ENCODE results near the gene CNNM4.

Gene CNNM4

DNA sequence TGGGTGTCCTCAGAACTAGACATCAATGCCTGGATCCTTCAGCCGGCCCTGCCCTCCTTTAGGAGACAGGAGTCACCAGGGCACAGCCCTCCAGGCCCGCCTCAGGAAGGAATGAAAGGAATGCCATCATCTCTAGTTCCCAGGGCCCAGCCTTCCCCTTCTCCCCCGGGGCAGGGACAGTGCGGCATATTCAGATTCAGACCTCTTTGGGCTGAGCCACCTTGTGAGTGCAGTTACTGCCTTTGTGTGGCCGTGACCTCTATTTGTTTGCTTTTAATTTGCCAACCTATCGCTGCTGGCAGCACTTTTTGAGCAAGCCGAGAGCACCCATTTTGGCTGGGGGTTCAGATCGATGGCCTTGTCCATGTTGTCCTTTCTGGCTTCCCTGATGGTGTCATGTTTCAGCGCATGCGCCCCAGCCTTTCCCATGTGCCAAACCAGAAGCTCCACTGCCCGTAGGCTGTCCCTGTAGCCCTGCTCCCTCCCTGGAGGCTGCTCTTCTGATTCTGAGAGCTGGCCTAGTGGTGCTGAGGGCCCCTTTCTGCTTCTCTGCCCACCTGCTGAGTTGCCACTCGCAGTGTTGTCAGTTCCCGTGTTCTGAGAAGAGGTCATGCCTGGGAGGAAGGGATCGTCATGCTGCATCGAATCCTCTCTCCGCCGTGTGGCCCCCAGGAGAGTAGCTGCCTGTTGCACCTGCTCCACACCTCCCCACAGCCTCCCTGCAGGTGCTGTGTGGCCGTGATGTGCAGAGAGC, 72.2 kb downstream of the CNNM4 start:
- H3K27ac ChIP-seq: no peak overlapping the region
- no peak for DNase-seq (ENCODE audit: low read depth, low spot score)
- H3K4me3 ChIP-seq: no peak overlapping the region
- no peaks in the 10 kb centered on the region for H3K9me3 ChIP-seq (ENCODE audit: low read depth, low read length)
- TF ChIP-seq POLR2AphosphoS5 (IDR thresholded peaks at IDR 0.05; ENCODE audit: borderline replicate concordance, low read depth, low read length) (no peak), EZH2 (IDR thresholded peaks at IDR 0.05) (no peak)
- no peak overlapping the region for H3K9ac ChIP-seq (ENCODE audit: insufficient read length)
- peaks cover 15% of the 10 kb centered on the region; the same call in 1 of the 2 replicates for H3K36me3 ChIP-seq (ENCODE audit: insufficient read depth, low read length)

DNA sequence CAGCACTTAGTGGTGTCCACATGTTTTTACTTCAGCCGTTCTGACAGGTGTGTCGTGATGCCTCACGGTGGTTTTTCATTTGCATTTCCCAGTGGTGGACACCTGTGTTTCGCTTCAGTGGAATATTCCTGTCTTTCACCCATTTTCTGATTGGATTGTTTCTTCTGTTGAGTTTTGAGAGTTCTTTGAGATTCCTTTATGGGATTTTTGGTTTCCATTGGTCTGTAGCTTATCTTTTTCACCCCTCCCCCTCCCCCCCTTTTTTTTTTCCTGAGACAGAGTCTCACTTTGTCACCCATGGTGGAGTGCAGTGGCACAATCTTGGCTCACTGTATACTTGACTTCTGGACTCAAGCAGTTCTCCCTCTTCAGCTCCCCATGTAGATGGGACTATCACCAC, 75.1 kb downstream of the CNNM4 start:
- no peak for DNase-seq (ENCODE audit: low read depth, low spot score)
- peaks cover 7% of the 10 kb centered on the region; the same call in 1 of the 2 replicates for H3K36me3 ChIP-seq (ENCODE audit: insufficient read depth, low read length)
- H3K27ac ChIP-seq: no peak overlapping the region
- H3K9ac ChIP-seq (ENCODE audit: insufficient read length): no peak overlapping the region
- no peak overlapping the region for H3K4me3 ChIP-seq
- no peak for TF ChIP-seq EZH2 (IDR thresholded peaks at IDR 0.05)
- no peak for TF ChIP-seq POLR2AphosphoS5 (IDR thresholded peaks at IDR 0.05; ENCODE audit: borderline replicate concordance, low read depth, low read length)
- no peak for TF ChIP-seq FOXP2 (optimal IDR thresholded peaks at IDR 0.05; ENCODE audit: control extremely low read depth, extremely low read length, insufficient read depth)
- H3K9me3 ChIP-seq (ENCODE audit: low read depth, low read length): no peaks in the 10 kb centered on the region

DNA sequence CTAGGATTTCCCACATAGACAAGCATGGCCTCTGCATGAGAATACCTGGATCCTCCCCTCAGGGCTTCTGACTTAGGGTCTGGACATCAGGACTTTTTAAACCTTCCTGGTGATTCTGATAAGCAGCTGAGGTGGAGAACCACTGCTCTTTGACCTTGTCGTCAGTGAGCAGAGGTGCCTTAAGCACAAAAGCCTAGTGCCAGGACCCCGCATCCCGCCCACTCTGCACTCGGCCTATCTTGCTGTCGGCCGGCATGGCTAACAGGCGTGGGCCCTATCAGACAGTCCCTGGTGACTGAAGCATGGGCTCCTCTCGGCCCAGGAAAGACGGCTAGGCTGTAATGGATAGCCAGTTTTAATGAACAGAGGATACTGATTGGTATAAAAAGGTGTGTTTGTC, 76.9 kb downstream of the CNNM4 start:
- TF ChIP-seq EZH2 (IDR thresholded peaks at IDR 0.05) (no peak), FOXP2 (optimal IDR thresholded peaks at IDR 0.05; ENCODE audit: control extremely low read depth, extremely low read length, insufficient read depth) (no peak), POLR2AphosphoS5 (IDR thresholded peaks at IDR 0.05; ENCODE audit: borderline replicate concordance, low read depth, low read length) (no peak)
- no peak for DNase-seq (ENCODE audit: low read depth, low spot score)
- no peak overlapping the region for H3K9ac ChIP-seq (ENCODE audit: insufficient read length)
- no peaks in the 10 kb centered on the region; the same call in 1 of the 2 replicates for H3K36me3 ChIP-seq (ENCODE audit: insufficient read depth, low read length)
- no peak overlapping the region for H3K4me3 ChIP-seq
- H3K9me3 ChIP-seq (ENCODE audit: low read depth, low read length): no peaks in the 10 kb centered on the region
- no peak overlapping the region for H3K27ac ChIP-seq

DNA sequence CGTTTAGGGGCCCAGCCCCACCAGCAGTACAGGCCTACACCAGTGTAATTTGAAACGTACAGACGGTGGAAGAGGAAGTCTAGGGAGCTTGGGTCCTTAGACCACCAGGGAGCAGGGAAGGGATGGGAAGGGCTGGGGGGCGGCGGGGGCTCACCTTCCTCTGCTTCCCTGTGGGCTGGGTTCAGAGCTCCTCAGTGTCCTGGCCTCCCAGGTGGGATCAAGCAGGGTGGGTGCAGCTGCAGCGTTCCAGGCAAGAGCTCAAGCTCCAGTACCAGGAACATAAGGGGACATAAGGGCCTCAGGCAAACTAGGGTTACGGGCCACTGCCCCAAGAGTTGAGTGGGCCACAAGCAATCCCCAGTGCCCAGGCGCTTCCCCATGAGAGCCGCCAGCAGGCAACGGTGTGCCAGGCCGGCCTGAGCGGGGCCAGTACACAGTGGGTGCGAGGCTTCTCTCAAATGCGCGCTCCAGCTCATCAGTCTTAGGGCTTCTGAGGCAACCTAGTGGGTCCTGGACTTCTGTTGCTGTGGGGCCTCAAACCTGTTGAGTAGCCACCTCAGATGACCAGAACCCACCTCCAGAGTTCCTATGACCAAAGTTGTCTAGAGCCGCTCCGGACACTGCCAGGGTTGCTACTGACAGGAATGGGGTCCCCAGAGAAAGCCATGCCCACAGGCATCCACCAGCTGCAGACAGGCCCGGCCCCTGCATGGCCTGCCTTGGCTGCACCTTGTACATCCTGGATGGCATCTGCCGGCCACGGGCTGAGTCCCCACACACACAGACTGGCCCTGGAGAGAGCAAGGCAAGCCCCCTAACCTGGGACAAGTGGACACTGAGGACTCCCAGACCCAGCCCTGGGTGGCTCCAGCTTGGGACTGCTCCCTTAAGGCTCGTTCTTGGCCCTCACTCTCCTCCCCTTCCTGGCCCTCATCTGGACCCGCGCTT, 77.9 kb downstream of the CNNM4 start:
- Histone ChIP-seq H3K4me3 (no peak overlapping the region), H3K9ac (ENCODE audit: insufficient read length) (no peak overlapping the region), H3K9me3 (ENCODE audit: low read depth, low read length) (no peaks in the 10 kb centered on the region), H3K27ac (no peak overlapping the region), H3K36me3 (ENCODE audit: insufficient read depth, low read length) (no peaks in the 10 kb centered on the region; the same call in 1 of the 2 replicates)
- DNase-seq (ENCODE audit: low read depth, low spot score): no peak
- TF ChIP-seq FOXP2 (optimal IDR thresholded peaks at IDR 0.05; ENCODE audit: control extremely low read depth, extremely low read length, insufficient read depth) (no peak), POLR2AphosphoS5 (IDR thresholded peaks at IDR 0.05; ENCODE audit: borderline replicate concordance, low read depth, low read length) (no peak), EZH2 (IDR thresholded peaks at IDR 0.05) (no peak)

DNA sequence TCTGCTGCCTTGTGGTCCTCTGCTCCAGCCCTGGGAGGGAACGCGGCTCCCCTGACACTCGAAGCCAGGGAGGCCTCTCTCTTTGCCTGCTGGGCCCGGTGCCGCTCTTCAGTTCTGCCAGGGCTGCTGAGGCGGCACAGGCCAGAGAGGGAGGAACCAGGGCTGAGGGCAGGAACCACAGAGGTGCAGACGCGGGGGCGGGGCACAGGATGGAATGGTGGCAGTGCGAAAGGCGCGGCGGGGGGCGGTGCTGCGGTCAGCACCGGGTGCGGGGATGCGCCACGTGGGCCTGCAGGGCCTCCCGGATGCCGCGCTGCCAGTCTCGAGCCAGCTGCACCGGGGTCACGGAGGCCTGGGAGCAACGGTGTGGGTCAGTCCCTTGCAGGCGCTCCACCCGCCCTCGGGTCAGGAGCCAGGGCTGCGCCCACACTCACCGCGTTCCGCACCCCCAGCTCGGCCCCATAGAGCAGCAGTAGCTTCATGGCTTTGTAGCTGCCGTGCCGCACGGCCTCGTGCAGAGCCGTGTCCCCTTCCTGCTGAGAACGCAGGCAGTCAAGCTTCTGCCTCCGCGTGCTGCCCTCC, 78.7 kb downstream of the CNNM4 start:
- Histone ChIP-seq H3K4me3 (no peak overlapping the region), H3K27ac (no peak overlapping the region)
- no peak for DNase-seq (ENCODE audit: low read depth, low spot score)

DNA sequence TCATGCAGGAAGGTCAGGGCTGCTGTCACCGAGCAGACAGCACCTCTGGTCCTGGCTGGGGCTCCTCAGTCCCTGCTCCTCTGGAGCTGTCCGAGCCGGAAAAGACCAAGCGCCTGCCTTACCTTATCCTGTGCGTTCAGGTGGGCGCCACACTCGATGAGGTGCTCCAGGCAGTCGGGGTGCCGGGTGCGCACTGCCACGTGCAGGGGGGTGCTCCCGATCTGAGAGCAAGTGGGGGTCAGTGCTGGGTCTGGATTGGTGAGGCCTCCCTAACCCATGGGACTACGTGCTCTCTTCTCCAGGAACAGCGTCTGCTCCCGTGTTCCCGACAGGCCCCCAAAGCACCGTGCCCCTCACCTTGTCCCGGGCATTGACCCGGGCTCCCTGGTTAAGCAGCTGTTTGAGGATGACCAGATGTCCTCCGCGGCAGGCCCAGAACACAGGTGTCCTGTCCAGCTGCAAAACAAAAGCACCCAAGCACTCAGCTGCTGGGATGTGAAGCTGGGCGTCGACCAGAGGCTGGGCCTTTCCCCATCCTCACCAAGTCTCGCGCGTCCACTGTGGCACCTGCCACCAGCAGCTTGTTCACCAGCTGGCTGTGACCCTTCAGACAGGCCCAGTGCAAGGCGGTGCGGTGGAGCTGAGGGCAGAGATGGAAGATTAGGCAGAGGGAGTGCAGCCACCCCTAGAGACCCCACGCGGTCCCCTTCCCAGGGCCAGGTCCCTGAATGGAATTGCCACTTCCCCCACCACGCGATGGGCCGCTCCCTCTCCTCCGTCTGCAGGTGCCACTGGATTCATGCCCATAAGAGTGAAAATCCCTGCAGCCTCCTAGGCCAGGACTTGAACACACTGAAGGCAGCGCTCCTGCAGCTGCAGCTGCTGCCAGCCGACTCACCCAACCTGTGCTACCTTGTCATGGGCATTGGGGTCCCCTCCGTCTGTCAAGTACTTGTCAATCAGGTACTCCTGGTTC, 79.5 kb downstream of the CNNM4 start:
- no peak overlapping the region for H3K9ac ChIP-seq (ENCODE audit: insufficient read length)
- DNase-seq (ENCODE audit: low read depth, low spot score): no peak
- no peaks in the 10 kb centered on the region; the same call in 1 of the 2 replicates for H3K36me3 ChIP-seq (ENCODE audit: insufficient read depth, low read length)
- H3K27ac ChIP-seq: no peak overlapping the region
- TF ChIP-seq POLR2AphosphoS5 (IDR thresholded peaks at IDR 0.05; ENCODE audit: borderline replicate concordance, low read depth, low read length): no peak
- TF ChIP-seq EZH2 (IDR thresholded peaks at IDR 0.05): no peak
- TF ChIP-seq FOXP2 (optimal IDR thresholded peaks at IDR 0.05; ENCODE audit: control extremely low read depth, extremely low read length, insufficient read depth): no peak
- H3K4me3 ChIP-seq: no peak overlapping the region
- H3K9me3 ChIP-seq (ENCODE audit: low read depth, low read length): no peaks in the 10 kb centered on the region

More for the DNA sequence above, 78.7 kb downstream of the CNNM4 start:
- no peak overlapping the region for H3K9ac ChIP-seq (ENCODE audit: insufficient read length)
- TF ChIP-seq FOXP2 (optimal IDR thresholded peaks at IDR 0.05; ENCODE audit: control extremely low read depth, extremely low read length, insufficient read depth): no peak
- TF ChIP-seq EZH2 (IDR thresholded peaks at IDR 0.05): no peak
- TF ChIP-seq POLR2AphosphoS5 (IDR thresholded peaks at IDR 0.05; ENCODE audit: borderline replicate concordance, low read depth, low read length): no peak
- H3K36me3 ChIP-seq (ENCODE audit: insufficient read depth, low read length): no peaks in the 10 kb centered on the region; the same call in 1 of the 2 replicates
- no peaks in the 10 kb centered on the region for H3K9me3 ChIP-seq (ENCODE audit: low read depth, low read length)

DNA sequence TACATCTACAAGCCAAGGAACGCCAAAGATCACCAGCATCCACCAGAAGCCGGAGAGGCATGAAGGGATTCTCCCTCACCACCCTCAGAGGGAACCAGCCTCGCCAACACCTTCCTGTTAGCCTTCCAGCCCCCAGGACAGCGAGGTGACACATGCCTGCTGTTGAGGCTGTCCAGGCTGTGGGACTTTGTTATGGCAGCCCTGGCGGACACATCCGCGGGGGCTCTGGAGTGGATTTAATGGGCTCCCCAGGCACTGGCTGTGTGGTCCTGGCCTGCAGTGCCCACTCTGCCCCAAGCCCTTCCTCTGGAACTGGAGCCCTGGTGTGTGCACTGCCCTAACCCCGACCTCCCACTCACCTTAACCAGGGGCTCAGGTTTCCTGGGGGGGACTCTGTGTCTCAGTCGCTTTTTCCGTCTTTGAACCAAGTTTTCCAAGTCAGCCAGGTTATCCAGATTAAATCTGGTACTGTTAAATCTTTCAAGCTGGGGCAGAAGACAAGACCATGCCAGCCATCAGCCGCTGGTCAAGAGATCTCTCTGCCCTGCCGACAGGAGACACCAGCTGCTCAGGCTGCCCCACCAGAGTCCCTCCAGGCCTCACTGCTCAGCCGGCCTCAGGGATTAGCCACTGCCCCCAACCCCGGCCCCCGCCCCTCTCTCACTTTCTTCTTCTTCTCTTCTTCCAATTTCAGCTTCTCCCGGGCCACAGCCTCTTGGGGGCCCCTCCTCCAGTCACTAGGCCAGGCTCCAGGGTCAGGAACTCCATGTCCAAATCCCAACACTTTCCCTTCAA, 81.2 kb downstream of the CNNM4 start:
- H3K4me3 ChIP-seq: no peak overlapping the region
- peaks cover 3% of the 10 kb centered on the region; the same call in 1 of the 2 replicates for H3K36me3 ChIP-seq (ENCODE audit: insufficient read depth, low read length)
- no peaks in the 10 kb centered on the region for H3K9me3 ChIP-seq (ENCODE audit: low read depth, low read length)
- no peak overlapping the region for H3K9ac ChIP-seq (ENCODE audit: insufficient read length)
- TF ChIP-seq POLR2AphosphoS5 (IDR thresholded peaks at IDR 0.05; ENCODE audit: borderline replicate concordance, low read depth, low read length) (no peak), FOXP2 (optimal IDR thresholded peaks at IDR 0.05; ENCODE audit: control extremely low read depth, extremely low read length, insufficient read depth) (no peak), EZH2 (IDR thresholded peaks at IDR 0.05) (no peak)
- DNase-seq (ENCODE audit: low read depth, low spot score): no peak
- no peak overlapping the region for H3K27ac ChIP-seq

Data from SK-N-MC (cell line).